ENCODE data around the gene TMEM238L. TPM values are rescaled to one million over a fixed set of nuclear protein-coding genes. Genes with fewer than 3 reads are reported as not detected.

Gene TMEM238L
- total and polyA plus RNA-seq, 2 of the 4 experiments (the other 2 are of a cell fraction) = not detected

- no peak overlapping the region for H3K4me3 ChIP-seq (ENCODE audit: insufficient read depth, low read depth, low read length)
- no peak for DNase-seq
- H2AFZ ChIP-seq (replicated peaks; ENCODE audit: low read length, poor library complexity) = no peak overlapping the region
- H3K18ac ChIP-seq (ENCODE audit: low read depth, low read length) = no peak overlapping the region
- no TSS peak for BruUV-seq (replicated peaks)
- H3K9me3 ChIP-seq (ENCODE audit: control insufficient read depth, insufficient read depth, low read length) = no peaks in the 10 kb centered on the region
- H3K9ac ChIP-seq (ENCODE audit: low read depth, low read length) = no peak overlapping the region
- no peak overlapping the region for H4K5ac ChIP-seq (ENCODE audit: low read depth, low read length)
- no peaks in the 10 kb centered on the region for H3K27me3 ChIP-seq (ENCODE audit: control insufficient read depth, insufficient read depth, low read length)
- no peak overlapping the region for H3K14ac ChIP-seq (replicated peaks; ENCODE audit: low read depth, low read length)
- H3K4me1 ChIP-seq (ENCODE audit: control insufficient read depth, insufficient read depth, low read length) = no peaks in the 10 kb centered on the region
- no peak overlapping the region for H3K23ac ChIP-seq (ENCODE audit: low read depth, low read length)
- no peak overlapping the region for H2BK120ac ChIP-seq (ENCODE audit: low read depth, low read length)
- TF ChIP-seq FOS (IDR thresholded peaks at IDR 0.05; ENCODE audit: low read depth, low read length) = no peak
- TF ChIP-seq CEBPB (IDR thresholded peaks at IDR 0.05; ENCODE audit: low read depth, low read length) = no peak
- no peak for TF ChIP-seq RCOR1 (IDR thresholded peaks at IDR 0.05; ENCODE audit: insufficient replicate concordance, low read length)
- no peak for TF ChIP-seq SMC3 (IDR thresholded peaks at IDR 0.05; ENCODE audit: low read depth, low read length)
- TF ChIP-seq MAFK (IDR thresholded peaks at IDR 0.05; ENCODE audit: low read depth, low read length) = no peak
- TF ChIP-seq CHD1 (IDR thresholded peaks at IDR 0.05; ENCODE audit: low read depth, low read length) = no peak
- no peak for TF ChIP-seq BHLHE40 (IDR thresholded peaks at IDR 0.05; ENCODE audit: low read depth, low read length)
- no peak for TF ChIP-seq MAZ (IDR thresholded peaks at IDR 0.05; ENCODE audit: borderline replicate concordance, low read depth, low read length)
- no peak for TF ChIP-seq MXI1 (IDR thresholded peaks at IDR 0.05; ENCODE audit: borderline replicate concordance, low read depth, low read length)
- no peak for TF ChIP-seq USF2 (IDR thresholded peaks at IDR 0.05; ENCODE audit: low read depth, low read length)
- no peak for TF ChIP-seq CTCF (conservative IDR thresholded peaks at IDR 0.05; ENCODE audit: low read depth, low read length)
- 44% methylated on average over 4 of the region's 7 CpGs; no CpG with 5 or more reads in 1 of the 2 experiments for WGBS, 2 experiments (ENCODE audit: extremely low coverage in 2 of 2, insufficient read length in 1 of 2)
- H4K8ac ChIP-seq (ENCODE audit: low read depth in 2 of 2, low read length in 2 of 2) = no peak overlapping the region
- ChIA-PET POLR2A (ENCODE audit: unreplicated experiment) (no interaction called here), CTCF (no interaction called here)
- no peak for ATAC-seq (ENCODE audit: low read depth)
- in situ Hi-C loops (cut with MboI; ENCODE audit: low sequenced_read_pairs) (no loop called here), intact Hi-C loops (cut with micrococcal nuclease) (no loop called here), dilution Hi-C loops (cut with HindIII; ENCODE audit: low sequenced_read_pairs, unreplicated experiment) (no loop called here)
- H2BK15ac ChIP-seq (ENCODE audit: low read depth, low read length) = no peak overlapping the region
- no peak overlapping the region for H3K4me2 ChIP-seq (ENCODE audit: low read depth, low read length)
- H4K20me1 ChIP-seq (ENCODE audit: insufficient read depth, low read length) = no peaks in the 10 kb centered on the region
- no peak overlapping the region for H2AK5ac ChIP-seq (ENCODE audit: low read depth, low read length)
- H3K79me1 ChIP-seq (ENCODE audit: low read depth in 1 of 2, low read length in 2 of 2) = no peaks in the 10 kb centered on the region
- no peak overlapping the region for H2AK9ac ChIP-seq (replicated peaks; ENCODE audit: low read depth, low read length, poor library complexity)
- H3K4ac ChIP-seq (ENCODE audit: low read depth, low read length) = no peak overlapping the region
- no peak overlapping the region for H3K56ac ChIP-seq (ENCODE audit: extremely low read depth, insufficient read depth, low read length)
- H2BK20ac ChIP-seq (ENCODE audit: low read depth, low read length) = no peak overlapping the region
- H2BK5ac ChIP-seq (ENCODE audit: low read depth, low read length, poor library complexity, severe bottlenecking) = no peak overlapping the region
- H3K27ac ChIP-seq (ENCODE audit: insufficient read depth, low read length) = no peak overlapping the region
- no peaks in the 10 kb centered on the region for H3K36me3 ChIP-seq (ENCODE audit: control insufficient read depth, insufficient read depth, low read length)
- no peak overlapping the region for H4K91ac ChIP-seq (ENCODE audit: insufficient read depth, low read depth, low read length)
- H3K9me1 ChIP-seq (ENCODE audit: insufficient read depth, low read length) = no peaks in the 10 kb centered on the region
Observed at GRCh38 chr17:10807704-10808128, 3.8 kb upstream of the TMEM238L start.

All from IMR-90 (cell line).